HepG2 (cell line): ENCODE measurements around the gene BDP1. TPM values are rescaled to one million over a fixed set of nuclear protein-coding genes. Genes with fewer than 3 reads are reported as not detected.

Experiments
- BHLHE40 ChIP-seq: IDR thresholded peaks from 2 replicates; pipeline ENCODE4 v1.6.1; 2011; ENCODE audit warnings: low read length, improper control_type of control experiment
- BORCS8-MEF2B ChIP-seq: sonication (generic); formaldehyde crosslinking; IDR thresholded peaks from 2 replicates; pipeline ENCODE4 v1.8.0; 2022; ENCODE audit warnings: mild to moderate bottlenecking, missing genetic modification reagents
- ELK4 ChIP-seq: sonication (generic); formaldehyde crosslinking; IDR thresholded peaks from 2 replicates; pipeline ENCODE4 v1.9.0; 2021; ENCODE audit warnings: missing genetic modification reagents, borderline replicate concordance
- HDAC6 ChIP-seq: fragments of 200-600 bp; sonication (generic); IDR thresholded peaks from 2 replicates; pipeline ENCODE4 v1.7.0; 2017; ENCODE audit warnings: mild to moderate bottlenecking, antibody characterized with exemption, low read length, low read depth
- KLF15 ChIP-seq: sonication (generic); formaldehyde crosslinking; IDR thresholded peaks from 2 replicates; pipeline ENCODE4 v1.8.1; 2023; ENCODE audit warnings: borderline replicate concordance, mild to moderate bottlenecking, inconsistent platforms, missing genetic modification reagents, mixed read lengths
- NR3C1 ChIP-seq: sonication (generic); formaldehyde crosslinking; IDR thresholded peaks from 2 replicates; pipeline ENCODE4 v1.4.0; 2020; ENCODE audit warnings: missing genetic modification reagents
- POLR2AphosphoS5 ChIP-seq: IDR thresholded peaks from 2 replicates; pipeline ENCODE4 v1.6.1; 2012; ENCODE audit warnings: low read depth, low read length
- PPARG ChIP-seq: conservative IDR thresholded peaks from 2 replicates; pipeline ENCODE4 v1.6.1; 2016; ENCODE audit warnings: missing biosample characterization, missing genetic modification reagents
- ZBTB20 ChIP-seq: sonication (generic); formaldehyde crosslinking; IDR thresholded peaks from 2 replicates; pipeline ENCODE4 v1.8.1; 2023; ENCODE audit warnings: missing genetic modification reagents, low read depth, mild to moderate bottlenecking, borderline replicate concordance
- ZNF772 ChIP-seq: sonication (generic); formaldehyde crosslinking; IDR thresholded peaks from 2 replicates; pipeline ENCODE4 v1.5.0; 2020; ENCODE audit warnings: mild to moderate bottlenecking, missing genetic modification reagents
- polyA plus RNA-seq, 8 experiments: library from polyadenylated mRNA; depleted of rRNA in 3 of 8; stranded (reverse) in 7 of 8; unstranded in 1 of 8; fragments of >200 nt; fragmentation: Illumina TruSeq in 4 of 8; extraction: Trizol in 4 of 8; gene quantifications; 2 replicates each; pipeline versions ENCODE4 v1.2.1 to v1.2.3, GENCODE V29; 2011 to 2016; ENCODE audit warnings: low read depth in 4 of 8, missing spikeins in 1 of 8, mixed read lengths in 1 of 8; ENCODE audit not compliant: insufficient read depth in 1 of 8
- total RNA-seq, 5 experiments: library from RNA; depleted of rRNA; stranded (reverse); fragments of >200 nt; fragmentation: Illumina TruSeq; extraction: Trizol; gene quantifications; 2 replicates each; pipeline ENCODE4 v1.2.3, GENCODE V29; 2016; ENCODE audit warnings: low read depth in 1 of 5
- TF ChIP-seq, protein P1 (sequence below), 2 experiments: sonication (generic) in 1 of 2; formaldehyde crosslinking in 1 of 2; IDR thresholded peaks; 2 replicates each; pipeline versions ENCODE4 v1.4.0 to v1.6.1; 2016 to 2020; ENCODE audit warnings: borderline replicate concordance in 1 of 2, low read depth in 1 of 2, mild to moderate bottlenecking in 1 of 2, missing genetic modification reagents in 1 of 2
- TF ChIP-seq, protein P2 (sequence below): IDR thresholded peaks from 2 replicates; pipeline ENCODE4 v1.6.1; 2016; ENCODE audit warnings: low read depth, control low read depth
- TF ChIP-seq, protein P3 (sequence below): sonication (generic); formaldehyde crosslinking; IDR thresholded peaks from 2 replicates; pipeline ENCODE4 v1.4.0; 2020; ENCODE audit warnings: missing genetic modification reagents, mild to moderate bottlenecking, borderline replicate concordance
- TF ChIP-seq, protein P4 (sequence below): sonication (generic); formaldehyde crosslinking; IDR thresholded peaks from 2 replicates; pipeline ENCODE4 v1.4.0; 2020; ENCODE audit warnings: missing genetic modification reagents, borderline replicate concordance

The BDP1 gene
- total and polyA plus RNA-seq, 2 of the 13 experiments (the other 11 are each of a cell fraction or from before 2014, with no cell fraction given), result 10.2 to 22.4 TPM

GRCh38 chr5:71455427-71456361, at the start of gene BDP1 (continued):
- TF ChIP-seq, protein P1, sequence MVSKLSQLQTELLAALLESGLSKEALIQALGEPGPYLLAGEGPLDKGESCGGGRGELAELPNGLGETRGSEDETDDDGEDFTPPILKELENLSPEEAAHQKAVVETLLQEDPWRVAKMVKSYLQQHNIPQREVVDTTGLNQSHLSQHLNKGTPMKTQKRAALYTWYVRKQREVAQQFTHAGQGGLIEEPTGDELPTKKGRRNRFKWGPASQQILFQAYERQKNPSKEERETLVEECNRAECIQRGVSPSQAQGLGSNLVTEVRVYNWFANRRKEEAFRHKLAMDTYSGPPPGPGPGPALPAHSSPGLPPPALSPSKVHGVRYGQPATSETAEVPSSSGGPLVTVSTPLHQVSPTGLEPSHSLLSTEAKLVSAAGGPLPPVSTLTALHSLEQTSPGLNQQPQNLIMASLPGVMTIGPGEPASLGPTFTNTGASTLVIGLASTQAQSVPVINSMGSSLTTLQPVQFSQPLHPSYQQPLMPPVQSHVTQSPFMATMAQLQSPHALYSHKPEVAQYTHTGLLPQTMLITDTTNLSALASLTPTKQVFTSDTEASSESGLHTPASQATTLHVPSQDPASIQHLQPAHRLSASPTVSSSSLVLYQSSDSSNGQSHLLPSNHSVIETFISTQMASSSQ (IDR thresholded peaks at IDR 0.05; ENCODE audit: low read depth), result no peak
- TF ChIP-seq, protein P1 (CRISPR knock-in tag; IDR thresholded peaks at IDR 0.05; ENCODE audit: borderline replicate concordance), result no peak; the same call in 1 of the 2 replicates
- TF ChIP-seq BHLHE40, result no peak; the same call in 1 of the 2 replicates
- peak; percentile 40; the same call in 1 of the 2 replicates for TF ChIP-seq ZBTB20 (CRISPR knock-in tag)
- TF ChIP-seq HDAC6, result no peak
- 0 out of 2 replicates have a peak, but pooled peaks have one; percentile 55 for TF ChIP-seq KLF15 (CRISPR knock-in tag)
- no peak for TF ChIP-seq ELK4 (CRISPR knock-in tag)
- TF ChIP-seq POLR2AphosphoS5, result peak; percentile 88
- TF ChIP-seq ZNF772 (CRISPR knock-in tag), result no peak; the same call in none of the 2 replicates
- TF ChIP-seq, protein P2, sequence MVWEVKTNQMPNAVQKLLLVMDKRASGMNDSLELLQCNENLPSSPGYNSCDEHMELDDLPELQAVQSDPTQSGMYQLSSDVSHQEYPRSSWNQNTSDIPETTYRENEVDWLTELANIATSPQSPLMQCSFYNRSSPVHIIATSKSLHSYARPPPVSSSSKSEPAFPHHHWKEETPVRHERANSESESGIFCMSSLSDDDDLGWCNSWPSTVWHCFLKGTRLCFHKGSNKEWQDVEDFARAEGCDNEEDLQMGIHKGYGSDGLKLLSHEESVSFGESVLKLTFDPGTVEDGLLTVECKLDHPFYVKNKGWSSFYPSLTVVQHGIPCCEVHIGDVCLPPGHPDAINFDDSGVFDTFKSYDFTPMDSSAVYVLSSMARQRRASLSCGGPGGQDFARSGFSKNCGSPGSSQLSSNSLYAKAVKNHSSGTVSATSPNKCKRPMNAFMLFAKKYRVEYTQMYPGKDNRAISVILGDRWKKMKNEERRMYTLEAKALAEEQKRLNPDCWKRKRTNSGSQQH (CRISPR knock-in tag), result peak; percentile 77; the same call in 1 of the 2 replicates
- TF ChIP-seq BORCS8-MEF2B (CRISPR knock-in tag), result 0 out of 2 replicates have a peak, but pooled peaks have one; percentile 31
- TF ChIP-seq PPARG (CRISPR knock-in tag), result no peak
- TF ChIP-seq NR3C1 (CRISPR knock-in tag), result no peak
- TF ChIP-seq, protein P3, sequence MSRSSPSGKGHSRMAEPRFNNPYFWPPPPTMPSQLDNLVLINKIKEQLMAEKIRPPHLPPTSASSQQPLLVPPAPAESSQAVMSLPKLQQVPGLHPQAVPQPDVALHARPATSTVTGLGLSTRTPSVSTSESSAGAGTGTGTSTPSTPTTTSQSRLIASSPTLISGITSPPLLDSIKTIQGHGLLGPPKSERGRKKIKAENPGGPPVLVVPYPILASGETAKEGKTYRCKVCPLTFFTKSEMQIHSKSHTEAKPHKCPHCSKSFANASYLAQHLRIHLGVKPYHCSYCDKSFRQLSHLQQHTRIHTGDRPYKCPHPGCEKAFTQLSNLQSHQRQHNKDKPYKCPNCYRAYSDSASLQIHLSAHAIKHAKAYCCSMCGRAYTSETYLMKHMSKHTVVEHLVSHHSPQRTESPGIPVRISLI (CRISPR knock-in tag), result peak; percentile 46; the same call in 1 of the 2 replicates
- TF ChIP-seq, protein P4, sequence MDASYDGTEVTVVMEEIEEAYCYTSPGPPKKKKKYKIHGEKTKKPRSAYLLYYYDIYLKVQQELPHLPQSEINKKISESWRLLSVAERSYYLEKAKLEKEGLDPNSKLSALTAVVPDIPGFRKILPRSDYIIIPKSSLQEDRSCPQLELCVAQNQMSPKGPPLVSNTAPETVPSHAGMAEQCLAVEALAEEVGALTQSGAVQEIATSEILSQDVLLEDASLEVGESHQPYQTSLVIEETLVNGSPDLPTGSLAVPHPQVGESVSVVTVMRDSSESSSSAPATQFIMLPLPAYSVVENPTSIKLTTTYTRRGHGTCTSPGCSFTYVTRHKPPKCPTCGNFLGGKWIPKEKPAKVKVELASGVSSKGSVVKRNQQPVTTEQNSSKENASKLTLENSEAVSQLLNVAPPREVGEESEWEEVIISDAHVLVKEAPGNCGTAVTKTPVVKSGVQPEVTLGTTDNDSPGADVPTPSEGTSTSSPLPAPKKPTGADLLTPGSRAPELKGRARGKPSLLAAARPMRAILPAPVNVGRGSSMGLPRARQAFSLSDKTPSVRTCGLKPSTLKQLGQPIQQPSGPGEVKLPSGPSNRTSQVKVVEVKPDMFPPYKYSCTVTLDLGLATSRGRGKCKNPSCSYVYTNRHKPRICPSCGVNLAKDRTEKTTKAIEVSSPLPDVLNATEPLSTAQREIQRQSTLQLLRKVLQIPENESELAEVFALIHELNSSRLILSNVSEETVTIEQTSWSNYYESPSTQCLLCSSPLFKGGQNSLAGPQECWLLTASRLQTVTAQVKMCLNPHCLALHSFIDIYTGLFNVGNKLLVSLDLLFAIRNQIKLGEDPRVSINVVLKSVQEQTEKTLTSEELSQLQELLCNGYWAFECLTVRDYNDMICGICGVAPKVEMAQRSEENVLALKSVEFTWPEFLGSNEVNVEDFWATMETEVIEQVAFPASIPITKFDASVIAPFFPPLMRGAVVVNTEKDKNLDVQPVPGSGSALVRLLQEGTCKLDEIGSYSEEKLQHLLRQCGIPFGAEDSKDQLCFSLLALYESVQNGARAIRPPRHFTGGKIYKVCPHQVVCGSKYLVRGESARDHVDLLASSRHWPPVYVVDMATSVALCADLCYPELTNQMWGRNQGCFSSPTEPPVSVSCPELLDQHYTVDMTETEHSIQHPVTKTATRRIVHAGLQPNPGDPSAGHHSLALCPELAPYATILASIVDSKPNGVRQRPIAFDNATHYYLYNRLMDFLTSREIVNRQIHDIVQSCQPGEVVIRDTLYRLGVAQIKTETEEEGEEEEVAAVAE, result peak; percentile 68; the same call in 1 of the 2 replicates
